HG02610 (cell line): ENCODE measurements around the gene PSMC5.
"Not testable (repeated sequence)": the region's sequence is repeated elsewhere in the genome, so short reads cannot be mapped to it uniquely, and the experiment has no call there.

Experiments used
- ATAC-seq: cut with Tn5 transposase; IDR thresholded peaks from one replicate; pipeline ENCODE4 v1.9.1; 2021; ENCODE audit warnings: mild to moderate bottlenecking, moderate library complexity; ENCODE audit not compliant: unreplicated experiment

PSMC5 gene

DNA sequence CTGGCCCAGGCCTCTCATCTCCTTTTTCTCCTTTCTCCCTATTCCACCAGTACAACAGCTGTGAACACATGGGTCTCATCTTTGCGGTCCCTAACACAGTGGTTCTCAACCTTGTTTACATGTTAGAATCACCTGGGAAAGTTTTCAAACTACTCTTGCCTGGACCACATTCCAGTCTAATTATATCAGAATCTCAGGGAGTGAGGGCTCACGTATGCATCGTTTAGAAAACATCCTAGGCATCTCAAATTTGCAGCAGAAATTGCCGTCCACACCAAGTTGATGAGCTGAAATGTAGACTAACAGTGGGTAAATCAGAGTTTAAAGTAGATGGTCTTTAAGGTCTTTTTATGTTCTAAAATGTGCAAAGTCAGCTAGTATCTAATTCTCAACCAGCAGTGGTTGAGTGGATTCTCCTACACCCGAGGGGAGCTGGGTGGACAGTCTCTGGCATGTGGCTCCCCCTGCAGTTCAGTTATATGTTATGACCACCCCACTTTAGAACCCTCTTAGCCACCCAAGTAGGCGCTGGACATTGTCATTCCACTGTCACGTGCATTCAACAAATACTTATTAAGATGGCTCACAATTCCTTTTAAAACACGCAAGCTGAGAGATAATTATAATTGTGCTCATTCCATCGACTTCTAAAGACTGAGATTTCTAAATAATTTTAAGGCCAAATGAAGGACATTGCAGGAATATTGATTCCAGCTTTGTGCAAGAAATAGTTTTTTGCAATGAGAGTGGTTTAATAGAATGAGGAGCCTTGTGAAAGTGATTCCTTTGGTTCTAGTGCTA, 42.5 kb downstream of the PSMC5 start:
- not testable (repeated sequence) for ATAC-seq

DNA sequence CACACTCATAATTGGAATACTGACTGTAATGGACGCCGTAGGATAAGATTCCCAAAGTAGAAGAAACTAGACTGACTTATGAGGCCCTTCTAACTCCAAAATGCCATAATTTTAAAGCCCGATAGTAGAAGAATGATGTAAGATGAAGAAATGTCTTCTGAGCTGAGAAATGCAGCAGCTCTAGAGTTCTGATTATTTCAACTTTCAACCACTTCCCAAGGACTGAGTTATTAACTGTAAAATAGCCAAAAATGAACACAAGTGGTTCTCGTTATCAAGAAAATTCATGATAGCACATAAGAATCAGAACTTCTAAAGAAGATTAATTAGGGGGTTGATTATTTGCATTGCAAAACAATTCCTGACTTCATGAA, 43.0 kb downstream of the PSMC5 start:
- not testable (repeated sequence) for ATAC-seq

- not testable (repeated sequence) for ATAC-seq
Measured at GRCh38 chr17:63871646-63872365, 44.6 kb downstream of the PSMC5 start.

GRCh38 chr17:63873577-63873976, 46.3 kb downstream of the PSMC5 start, which contains the start of gene CSH2:
Gene CSH2, minus strand, starts transcription at chr17:63873677. Its CDS starts 63 bp downstream, at chr17:63873614.
- ATAC-seq, result not testable (repeated sequence)

DNA sequence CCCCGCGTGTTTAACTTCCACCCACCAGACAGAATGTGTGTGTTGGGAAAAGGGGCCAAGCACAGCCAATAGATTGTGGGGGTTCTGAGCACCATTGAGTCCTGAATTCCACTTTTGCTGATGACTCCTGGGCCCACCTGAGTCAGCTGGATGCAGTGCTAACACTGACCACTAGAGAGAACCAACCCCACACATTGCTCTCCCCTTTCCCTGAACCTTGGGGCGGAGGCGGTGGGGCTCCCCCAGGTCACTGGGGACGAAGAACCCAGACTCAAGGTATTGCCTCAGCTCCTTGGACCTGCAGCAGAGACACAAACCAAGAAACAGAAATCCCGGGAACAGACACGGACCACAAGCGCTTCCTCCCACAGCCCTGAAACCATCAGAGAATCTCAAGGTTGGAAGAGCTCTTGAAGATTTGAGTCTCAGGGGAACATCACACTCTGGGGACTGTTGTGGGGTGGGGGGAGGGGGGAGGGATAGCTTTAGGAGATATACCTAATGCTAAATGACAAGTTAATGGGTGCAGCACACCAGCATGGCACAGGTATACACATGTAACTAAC, 46.9 kb downstream of the PSMC5 start:
- not testable (repeated sequence) for ATAC-seq

DNA sequence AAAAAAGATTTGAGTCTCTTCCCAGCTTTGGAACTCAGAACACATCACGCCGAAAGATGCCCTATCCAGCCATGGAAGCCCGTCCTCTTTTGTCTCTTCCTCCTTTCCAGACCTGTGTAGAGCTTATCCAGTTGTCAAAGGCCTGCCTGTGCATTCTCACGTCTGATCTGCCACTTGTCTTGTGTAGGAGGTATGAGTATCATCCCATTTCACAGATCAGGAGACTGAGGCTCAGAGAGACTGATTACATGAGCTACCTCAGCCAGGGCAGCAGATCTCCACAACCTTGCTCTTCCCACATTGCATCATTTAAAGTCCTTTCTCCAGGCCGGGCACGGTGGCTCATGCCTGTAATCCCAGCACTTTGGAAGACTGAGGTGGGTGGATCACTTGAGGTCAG, 47.5 kb downstream of the PSMC5 start:
- ATAC-seq, result not testable (repeated sequence)

DNA sequence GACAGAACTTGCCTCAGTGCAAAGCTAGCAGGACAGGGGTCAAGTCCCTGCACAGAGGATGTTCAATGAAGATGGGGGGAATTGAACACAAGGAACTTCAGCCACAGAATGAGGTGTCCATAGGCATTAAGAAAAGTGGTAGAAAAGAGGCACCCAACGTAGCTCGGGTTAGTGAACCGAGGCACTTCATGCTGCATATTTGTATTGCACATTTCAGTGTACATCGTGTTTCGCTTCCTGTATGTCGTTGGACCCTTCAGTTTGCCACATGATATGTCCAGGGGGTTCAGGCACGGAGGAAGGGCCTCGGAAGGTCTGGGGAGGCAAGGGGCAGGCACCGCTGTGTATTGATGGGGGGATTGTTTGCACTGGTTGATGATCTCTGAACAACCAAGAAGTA, 51.2 kb downstream of the PSMC5 start:
- not testable (repeated sequence) for ATAC-seq

- ATAC-seq, result no peak
Measured at GRCh38 chr17:63880706-63881105, 53.5 kb downstream of the PSMC5 start.

GRCh38 chr17:63881337-63881736, 54.1 kb downstream of the PSMC5 start:
- ATAC-seq, result not testable (repeated sequence)
